GM18861 (cell line): Measurements from ENCODE around the gene ATAD2B.

ENCODE experiments used
- ATAC-seq: cut with Tn5 transposase; IDR thresholded peaks from one replicate; pipeline ENCODE4 v1.9.1; 2021; ENCODE audit not compliant: unreplicated experiment

Gene ATAD2B

DNA sequence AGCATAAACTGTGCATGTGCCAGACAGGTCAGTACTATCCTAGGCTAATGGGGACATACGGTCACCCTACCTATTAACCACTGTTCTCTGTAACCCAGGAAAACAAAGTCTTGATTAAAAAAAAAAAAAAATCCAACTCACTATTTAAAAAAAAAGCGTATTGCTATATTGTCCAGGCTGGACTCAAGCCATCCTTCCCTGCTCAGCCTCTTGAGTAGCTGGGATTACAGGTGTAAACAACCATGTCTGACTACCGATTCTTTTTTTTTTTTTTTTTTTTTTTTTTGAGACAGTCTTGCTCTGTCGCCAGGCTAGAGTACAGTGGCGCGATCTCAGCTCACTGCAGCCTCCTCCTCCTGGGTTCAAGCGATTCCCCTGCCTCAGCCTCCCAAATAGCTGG is 11.6 kb downstream of the ATAD2B start:
- no peak for ATAC-seq

DNA sequence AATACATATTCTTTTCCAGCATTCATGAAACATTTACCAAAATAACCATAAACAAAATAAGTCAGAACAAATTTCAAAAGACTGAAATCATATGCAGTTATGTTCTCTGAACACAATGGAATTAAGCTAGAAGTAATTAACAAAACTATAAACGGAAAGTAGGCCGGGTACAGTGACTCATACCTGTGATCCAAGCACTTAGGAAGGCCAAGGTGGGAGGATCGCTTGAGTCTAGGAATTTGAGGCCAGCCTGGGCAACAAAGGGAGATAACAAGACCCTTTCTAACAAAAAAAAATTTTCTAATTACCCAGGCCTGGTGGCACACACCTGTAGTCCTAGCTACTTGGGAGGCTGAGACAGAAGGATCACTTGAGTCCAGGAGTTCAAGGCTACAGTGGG is 14.9 kb downstream of the ATAD2B start:
- no peak for ATAC-seq

DNA sequence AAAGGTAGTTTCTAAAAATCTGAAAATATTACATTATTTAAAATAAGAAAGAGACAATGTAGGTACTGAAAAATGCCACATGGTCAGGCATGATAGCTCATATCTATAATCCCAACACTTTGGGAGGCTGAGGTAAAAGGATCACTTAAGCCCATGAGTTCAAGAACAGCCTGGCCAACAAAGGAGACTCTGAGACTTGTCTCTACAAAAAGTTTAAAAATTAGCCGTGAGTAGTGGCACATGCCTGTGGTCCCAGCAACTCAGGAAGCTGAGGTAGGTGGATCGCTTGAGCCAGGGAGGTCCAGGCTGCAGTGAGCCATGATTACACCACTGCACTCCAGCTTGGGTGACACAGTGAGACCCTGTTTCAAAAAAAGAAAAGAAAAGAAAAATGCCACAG is 21.8 kb downstream of the ATAD2B start:
- ATAC-seq: no peak

DNA sequence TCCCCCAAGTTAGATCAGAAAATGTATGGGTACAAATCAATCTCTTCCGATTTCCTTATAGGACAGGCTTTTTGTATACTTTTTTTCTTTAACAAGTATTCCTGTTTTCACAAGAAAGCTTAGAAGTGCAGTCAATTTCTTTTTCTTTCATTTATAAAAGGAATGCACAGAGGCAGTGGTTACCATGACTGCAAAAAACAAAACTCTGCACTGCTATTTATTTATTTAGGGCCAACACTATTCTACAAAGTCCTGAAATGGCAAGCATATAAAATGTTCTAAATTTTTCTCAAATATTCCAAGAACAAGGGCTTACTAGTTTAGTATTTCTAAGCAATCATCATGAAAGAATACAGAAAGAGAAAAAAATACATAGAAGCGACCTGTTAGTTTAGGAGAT is 22.2 kb downstream of the ATAD2B start:
- no peak for ATAC-seq

DNA sequence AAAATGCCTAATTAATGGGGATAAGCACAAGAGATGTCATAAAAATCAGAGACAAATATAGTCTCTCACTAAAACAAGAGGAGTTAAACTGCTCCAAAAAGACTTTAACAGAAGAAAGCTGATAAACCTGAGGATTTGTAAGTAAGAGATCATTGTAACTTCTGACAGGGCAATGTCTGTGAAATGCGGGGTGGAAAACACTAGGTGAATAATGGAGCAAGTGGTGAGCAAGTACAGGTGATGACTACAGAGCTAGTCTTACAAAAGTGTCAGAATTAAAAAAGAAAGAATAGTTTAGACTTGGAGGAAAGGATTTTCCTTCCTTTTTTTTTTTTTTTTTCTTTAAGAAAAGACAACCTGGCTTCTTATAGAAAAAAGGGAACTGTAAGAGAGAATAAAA is 22.7 kb downstream of the ATAD2B start:
- ATAC-seq: no peak

DNA sequence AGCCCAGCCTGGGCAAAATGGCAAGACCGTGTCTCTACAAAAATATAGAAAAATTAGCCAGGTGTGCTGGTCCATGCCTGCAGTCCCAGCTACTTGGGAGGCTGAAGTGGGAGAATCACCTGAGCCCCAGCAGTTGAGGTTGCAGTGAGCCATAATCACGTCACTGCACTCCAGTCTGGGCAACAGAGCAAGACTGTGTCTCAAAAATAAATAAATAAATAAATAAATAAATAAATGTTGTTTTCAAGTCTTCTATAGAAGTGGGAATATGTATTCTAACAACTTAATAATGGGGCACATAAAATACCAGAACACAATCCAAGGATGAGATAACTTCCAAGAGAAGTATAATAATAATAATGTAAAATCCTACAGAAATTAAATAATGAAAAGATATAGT is 23.9 kb downstream of the ATAD2B start:
- ATAC-seq: no peak

DNA sequence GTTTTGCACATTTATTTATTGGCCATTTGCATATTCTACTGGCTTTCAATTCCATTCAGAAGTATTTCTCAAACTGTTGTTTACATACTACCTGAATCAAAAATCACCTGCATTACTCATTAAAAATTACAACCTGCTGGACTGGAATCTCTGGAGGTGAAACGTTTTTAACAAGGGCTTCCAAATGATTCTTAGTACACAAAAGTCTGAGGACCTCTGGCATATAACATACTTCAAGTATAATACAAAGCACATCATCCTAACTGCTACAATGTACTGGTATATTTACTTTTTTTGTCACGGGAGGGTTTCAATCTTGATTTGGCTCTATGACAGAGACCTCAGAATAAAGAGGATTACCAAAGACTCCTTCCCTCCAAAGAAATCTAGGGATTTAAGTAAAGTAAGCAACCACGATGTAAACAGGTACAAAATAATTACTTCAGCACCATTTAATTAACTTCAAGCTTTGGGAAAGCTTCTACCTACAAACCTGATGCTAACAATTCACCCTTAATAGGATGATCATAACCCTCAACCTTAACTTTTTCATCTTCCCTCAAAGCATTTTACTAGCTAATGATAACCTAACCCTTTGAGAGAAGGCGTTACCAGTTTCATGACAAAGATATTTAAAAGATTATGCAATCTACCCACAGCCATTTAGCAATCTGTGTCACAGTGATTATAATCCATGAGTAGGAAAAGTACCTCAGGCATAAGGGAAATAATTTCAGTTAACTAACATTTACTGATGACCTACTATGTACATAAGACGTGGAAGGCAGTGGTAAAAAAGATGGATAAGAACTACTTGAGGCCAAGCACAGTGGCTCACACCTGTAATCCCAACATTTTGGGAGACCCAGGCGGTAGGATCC is 24.7 kb downstream of the ATAD2B start:
- no peak for ATAC-seq

DNA sequence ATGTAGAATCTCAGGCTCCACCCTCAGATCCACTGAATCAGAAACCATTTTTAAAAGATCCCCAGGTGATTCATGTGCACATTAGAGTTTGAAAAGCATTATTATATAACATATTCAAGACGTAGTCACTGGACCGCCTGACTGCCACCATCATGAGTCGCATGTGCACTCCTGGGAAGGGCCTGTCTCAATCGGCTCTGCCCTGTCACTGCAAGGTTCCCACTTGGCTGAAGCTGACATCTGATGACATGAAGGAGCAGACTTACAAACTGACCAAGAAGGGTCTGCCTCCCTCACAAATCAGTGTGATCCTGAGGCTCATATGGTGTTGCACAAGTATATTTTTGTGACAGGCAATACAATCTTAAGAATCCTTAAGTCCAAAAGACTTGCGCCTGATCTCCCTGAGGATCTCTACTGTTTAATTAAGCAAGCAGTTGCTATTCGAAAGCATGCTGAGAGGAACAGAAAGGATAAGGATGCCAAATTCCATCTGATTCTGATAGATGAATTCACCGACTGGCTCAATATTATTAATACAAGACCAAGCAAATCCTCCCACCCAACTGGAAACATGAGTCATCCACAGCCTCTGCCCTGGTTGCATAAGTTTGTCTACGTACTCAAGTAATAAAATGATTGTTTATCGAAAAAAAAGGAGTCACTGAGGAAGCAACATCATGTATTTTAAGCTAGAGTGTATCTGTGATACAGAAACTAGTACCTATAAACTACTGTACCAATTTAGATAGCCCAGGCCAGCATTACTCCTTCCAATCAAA is 26.2 kb downstream of the ATAD2B start:
- no peak for ATAC-seq

DNA sequence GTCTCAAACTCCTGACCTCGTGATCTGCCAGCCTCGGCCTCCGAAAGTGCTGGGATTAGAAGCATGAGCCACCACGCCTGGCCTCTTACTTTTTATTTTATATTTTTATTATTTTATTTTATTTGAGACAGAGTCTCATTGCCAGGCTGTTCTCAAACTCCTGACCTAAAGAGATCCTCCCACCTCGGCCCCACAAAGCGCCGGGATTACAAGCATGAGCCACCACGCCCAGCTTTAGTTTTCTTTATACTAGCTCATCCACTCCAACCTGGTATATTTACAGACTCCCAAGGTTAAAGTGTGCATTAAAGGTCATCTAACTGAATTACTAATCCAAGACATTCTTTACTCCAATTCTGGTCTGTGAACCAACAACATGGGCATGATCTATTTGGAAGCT is 26.8 kb downstream of the ATAD2B start:
- ATAC-seq: no peak

DNA sequence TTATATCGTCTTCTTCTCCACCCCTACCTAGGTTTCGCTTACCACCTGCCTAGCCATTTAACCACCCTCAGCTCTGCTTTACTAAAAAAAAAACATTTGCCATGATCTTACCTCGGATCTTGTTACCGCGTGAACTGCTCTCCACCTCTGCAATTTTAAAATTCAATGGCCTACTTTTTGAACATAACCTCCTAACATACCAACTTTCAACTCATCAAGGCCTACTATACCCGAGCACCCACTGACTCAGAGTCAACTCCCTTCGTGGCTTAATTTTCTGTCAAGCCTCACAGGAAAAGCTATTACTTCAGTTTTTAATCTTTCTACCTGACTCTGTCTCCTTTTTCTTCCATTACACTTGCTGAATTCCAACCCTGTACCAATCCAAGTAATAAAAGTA is 55.7 kb downstream of the ATAD2B start:
- no peak for ATAC-seq

DNA sequence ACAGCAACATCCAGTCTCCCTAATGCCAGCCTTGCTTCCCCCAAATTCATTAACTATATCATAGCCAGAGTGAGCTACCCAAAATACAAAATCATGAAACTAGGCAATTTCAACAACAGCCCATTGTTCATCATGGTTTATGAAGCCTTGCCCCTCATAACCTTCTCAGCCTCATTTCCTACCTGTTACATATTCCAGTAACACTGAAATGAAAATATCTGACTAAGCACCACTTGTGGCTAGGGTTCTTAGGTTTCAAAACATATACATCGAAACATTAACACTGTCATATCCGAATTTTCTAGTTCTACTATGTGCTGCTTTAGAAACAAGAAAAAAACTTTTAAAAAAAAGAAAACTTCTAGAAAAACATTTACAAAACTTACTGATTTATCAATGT is 59.5 kb downstream of the ATAD2B start:
- no peak for ATAC-seq

DNA sequence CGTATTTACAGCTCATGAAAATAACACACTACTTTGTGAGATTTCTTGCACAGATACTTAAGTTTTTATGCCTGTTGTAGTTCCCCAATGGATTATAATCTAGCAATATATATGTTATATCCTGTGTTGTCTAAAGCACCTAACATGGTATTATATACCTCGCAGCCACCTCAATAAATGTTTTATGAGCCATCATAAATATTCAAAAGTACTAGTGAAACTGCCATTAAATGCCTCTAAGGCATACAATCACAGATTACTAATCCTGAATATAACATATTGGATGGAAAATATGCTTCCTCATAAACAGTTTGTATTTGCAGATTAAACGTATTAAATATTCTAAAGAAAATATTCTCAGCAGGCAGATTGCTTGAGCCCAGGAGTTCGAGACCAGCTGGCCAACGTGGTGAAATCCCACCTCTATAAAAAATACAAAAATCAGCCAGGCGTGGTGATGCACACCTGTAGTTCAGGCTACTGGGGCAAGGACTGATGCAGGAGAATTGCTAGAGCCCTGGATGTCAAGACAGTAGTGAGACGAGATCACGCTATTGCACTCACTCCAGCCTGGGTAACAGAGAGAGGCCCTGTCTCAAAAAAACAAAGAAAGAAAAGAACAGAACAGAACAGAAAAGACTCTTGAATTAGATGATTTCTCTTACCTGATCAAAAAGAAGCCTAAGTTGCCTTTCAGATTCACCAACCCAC is 64.1 kb downstream of the ATAD2B start:
- ATAC-seq: no peak

DNA sequence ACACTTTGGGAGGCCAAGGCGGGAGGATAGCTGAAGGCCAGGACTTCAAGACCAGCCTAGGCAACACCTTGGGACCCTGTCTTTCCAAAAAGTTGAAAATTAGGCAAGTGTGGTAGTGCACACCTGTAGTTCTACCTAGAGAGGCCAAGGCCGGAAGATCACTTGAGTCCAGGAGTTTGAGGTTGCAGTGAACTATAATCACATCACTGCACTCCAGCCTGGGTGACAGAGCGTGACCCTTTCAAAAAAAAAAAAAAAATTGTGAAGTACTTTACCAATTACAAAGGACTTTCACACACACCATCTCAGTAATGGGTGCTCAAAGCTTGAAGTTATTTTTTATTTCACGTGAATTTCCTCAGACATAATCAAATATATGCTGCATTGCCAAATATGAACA is 65.0 kb downstream of the ATAD2B start:
- no peak for ATAC-seq

DNA sequence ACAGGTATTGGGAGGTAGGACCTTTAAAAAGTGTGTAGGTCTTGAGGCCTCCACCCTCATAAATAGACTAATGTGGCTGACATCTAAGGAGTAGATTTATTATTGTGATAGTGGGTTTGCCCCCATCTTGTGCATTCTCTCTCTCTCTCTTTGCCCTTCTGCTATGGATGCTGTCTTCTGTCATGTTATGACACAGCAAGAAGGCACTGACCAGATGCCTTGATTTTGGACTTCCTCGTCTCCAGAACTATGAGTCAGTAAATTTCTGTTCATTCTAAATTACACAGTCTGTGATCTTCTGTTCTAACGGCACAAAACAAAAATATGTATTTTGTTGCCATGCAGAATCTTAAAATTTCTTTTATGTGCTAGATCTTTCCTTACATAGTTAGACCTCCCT is 66.9 kb downstream of the ATAD2B start:
- no peak for ATAC-seq

DNA sequence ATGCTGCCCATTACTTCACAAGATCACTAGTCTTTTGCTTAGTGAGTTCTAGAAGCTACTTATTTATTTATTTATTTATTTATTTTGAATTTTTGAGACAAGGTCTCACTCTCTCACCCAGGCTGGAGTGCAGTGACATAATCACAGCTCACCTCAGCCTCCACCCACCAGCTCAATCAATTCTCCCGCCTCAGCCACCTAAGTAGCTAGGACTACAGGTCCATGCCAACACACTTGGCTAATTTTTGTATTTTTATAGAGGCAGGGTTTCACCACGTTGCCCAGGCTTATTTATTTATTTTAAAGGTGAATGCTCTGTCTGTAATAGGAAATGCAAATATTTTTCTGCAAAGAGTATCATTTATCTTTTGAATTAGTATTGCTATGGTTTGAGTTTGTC is 67.7 kb downstream of the ATAD2B start:
- ATAC-seq: no peak

DNA sequence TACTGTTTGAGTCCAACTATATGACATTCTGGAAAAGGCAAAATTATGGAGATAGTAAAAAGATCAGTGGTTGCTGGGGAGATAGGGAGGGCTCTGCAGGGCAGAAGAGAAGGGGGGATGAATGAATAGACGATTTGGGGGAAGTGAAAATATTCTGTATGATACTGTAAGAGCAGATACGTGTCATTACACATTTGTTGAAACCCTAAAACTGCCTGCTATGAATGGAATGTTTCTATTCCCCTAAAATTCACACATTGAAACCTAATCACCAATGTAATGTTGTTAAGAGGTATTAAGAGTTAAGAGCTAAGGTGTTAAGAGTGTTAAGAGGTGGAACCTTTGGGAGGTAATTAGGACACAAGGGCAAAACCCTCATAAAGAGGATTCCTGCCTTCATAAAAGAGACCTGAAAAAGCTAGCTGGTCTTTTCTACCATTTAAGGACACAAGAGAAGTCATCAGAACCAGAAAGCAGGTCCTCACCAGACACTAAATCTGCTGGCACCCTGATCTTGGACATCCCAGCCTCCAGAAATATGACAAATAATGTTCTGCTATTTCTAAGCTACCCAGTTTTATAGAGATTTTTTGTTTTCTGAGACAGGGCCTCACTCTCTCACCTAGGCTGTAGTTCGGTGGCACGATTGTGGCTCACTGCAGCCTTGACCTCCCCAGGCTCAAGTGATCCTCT is 76.2 kb downstream of the ATAD2B start:
- peak; percentile 62 for ATAC-seq

DNA sequence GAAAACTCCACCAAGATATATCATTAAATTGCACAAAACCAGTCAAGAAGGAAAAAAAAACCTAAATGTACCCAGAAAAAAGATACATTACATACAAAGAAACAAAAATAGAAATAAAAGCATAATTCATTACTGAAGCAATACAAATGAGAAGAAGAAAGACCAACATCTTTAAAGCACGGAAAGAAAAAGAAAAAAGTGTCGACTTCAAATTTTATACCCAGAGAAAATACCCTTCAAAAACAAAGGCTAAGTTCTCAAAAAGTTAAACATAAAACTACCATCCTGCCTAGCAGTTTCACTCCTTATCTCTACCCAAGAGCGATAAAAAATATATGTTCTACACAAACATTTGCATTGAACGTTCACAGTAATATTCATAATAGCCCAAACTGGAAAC is 82.0 kb downstream of the ATAD2B start:
- ATAC-seq: no peak

DNA sequence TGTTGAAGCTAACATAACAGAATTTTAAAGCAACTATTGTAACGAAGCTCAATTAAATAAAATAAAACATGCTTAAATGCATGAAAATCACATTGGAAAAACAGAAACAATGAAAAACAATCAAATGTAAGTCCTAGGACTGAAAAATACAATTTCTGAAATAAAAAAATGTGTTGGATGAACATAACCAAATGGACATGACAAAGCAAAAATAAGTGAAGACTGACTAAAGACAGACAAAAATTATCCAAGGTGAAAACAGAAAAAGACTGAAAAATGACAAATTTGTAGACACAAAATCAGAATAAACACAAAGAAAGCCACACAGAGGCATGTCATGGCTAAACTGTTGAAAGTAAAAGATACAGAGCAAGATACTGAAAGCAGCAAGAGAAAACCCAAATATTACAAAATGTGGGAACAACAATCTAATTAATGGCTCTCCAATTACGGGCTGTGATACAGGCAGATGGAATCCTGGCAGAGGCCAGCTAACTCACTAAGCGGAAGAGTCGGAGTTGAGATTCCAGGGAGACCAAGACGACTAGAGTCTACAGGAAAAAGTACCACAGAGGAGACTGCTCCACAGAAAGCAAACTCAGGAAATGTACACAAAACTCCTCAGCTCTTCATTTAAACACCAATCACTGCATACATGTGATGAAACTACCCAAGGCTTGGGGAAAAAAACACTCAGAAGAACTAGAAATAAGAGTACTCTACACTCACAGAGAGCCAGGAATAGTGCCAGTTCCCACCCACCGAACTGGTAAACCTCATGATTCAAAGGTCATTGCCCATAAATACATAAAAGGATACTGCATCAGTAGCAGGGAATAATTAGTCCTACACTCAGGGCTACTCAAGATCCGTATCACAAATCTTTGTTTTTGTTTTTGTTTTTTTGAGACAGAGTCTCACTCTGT is 83.6 kb downstream of the ATAD2B start:
- ATAC-seq: no peak

DNA sequence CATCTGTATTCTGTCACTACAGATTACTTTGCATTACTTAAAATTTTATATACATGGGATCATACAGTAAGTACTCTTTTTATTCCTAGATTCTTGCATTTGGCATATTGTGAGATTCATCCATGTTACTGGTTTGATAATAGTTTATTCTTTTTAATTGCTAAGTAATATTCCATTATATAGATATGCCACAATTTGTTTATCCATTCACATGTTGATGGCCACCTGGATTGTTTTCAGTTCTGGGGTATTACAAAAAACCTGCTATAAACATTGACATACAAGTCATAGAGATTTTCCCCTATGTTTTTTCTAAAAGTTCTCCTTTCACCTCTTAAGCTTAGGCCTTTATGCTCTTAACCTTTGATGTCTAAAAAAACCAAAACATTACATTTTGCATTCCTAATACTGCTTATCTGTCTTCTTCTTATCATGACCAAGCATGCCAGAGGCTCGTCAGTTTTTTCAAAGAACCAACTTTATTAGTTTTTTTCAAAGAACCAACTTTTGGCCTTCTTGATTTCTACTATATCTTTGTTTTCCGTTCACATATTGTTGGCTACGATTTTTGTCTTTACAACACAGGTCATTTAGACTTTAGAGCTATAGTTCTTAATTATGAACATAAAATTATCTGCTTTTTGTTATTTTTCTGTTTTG is 86.9 kb downstream of the ATAD2B start:
- no peak for ATAC-seq

DNA sequence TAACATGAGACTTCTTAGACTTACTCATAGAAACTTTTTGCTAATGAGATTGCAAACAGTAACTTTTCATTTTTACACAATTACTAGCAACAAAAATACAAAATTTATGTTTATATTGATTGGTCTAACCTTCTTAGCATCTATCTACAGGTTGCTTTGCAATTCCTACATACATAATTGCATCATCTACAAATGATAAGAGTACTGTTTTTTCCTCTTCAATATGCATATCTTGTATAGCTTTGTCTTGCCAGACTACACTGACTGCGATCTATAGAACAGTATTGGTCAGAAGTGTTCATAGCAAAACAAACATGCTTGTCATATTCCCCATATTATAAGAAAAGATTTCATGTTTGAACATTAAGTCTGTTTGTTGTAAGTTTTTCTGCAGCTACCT is 87.9 kb downstream of the ATAD2B start:
- ATAC-seq: no peak
